Activated CD8-positive, alpha-beta memory T cell treated with anti-CD3 and anti-CD28 coated beads, Interleukin-2, amount 50 U/mL, for 24 hours (primary cell): ENCODE results near the gene SLC6A6.
"Not testable (repeated sequence)": the region's sequence is repeated elsewhere in the genome, so short reads cannot be mapped to it uniquely, and the experiment has no call there.

Experiments
- DNase-seq: peaks from one replicate; pipeline ENCODE4 v3.0.0-alpha.2; 2020; ENCODE audit errors: extremely low read depth

Gene SLC6A6

GRCh38 chr3:14506626-14507304, 104.4 kb downstream of the SLC6A6 start:
- no peak for DNase-seq

- no peak for DNase-seq
These were observed 104.9 kb downstream of the SLC6A6 start for GRCh38 chr3:14507305-14507741.

DNA sequence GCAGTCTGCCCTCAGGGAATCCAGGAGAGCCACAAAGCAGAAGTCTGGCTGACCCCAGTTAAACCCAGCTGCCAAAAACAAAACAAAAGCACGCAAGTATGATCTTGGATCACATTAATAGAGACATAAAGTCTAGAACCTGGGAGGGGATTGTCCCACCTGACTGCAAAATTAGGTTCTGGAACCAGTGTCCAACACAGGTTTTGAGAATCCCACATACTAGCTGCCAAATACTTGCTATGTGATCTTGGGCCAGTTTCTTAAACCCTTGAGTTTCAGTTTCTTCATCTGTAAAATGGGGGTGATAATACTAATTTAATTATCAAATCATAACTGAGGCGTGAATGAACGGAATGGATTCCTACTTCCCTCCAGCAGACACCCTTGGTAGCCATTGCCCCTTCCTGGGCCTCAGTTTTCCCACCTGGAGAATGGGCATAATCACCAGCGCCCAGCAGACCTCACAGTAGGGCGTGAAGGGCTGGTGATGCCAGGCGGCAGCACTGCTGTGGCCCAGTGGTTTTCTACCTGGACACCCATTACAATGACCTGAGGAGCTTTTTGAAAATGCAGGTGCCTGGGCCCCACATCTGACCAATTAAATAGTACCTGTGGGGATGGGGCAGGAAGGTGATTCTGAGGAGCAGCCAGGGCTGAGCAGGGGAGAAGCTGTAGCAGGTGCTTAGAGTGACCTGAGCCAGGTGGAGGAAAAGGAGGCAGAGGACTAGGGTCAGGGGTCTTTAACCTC, 105.5 kb downstream of the SLC6A6 start:
- DNase-seq = no peak

DNA sequence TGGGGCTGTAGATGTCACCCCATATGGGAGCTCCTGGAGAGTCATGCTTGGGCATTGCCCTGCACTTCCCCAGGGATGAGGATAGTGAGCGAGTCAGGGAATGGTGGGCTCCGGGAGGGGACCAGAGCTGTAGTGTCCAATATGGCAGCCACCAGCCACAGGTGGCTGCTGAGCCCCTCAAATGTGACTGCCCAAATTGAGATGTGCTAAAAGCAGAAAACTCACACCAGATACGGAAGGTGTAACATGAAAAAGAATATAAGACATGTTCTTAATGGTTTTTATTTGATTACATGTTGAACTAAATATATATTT, 106.1 kb downstream of the SLC6A6 start:
- DNase-seq = no peak

GRCh38 chr3:14508966-14509795, 106.8 kb downstream of the SLC6A6 start:
- peak; percentile 38 for DNase-seq

- no peak for DNase-seq
These were observed 107.3 kb downstream of the SLC6A6 start for GRCh38 chr3:14509796-14510100.

DNA sequence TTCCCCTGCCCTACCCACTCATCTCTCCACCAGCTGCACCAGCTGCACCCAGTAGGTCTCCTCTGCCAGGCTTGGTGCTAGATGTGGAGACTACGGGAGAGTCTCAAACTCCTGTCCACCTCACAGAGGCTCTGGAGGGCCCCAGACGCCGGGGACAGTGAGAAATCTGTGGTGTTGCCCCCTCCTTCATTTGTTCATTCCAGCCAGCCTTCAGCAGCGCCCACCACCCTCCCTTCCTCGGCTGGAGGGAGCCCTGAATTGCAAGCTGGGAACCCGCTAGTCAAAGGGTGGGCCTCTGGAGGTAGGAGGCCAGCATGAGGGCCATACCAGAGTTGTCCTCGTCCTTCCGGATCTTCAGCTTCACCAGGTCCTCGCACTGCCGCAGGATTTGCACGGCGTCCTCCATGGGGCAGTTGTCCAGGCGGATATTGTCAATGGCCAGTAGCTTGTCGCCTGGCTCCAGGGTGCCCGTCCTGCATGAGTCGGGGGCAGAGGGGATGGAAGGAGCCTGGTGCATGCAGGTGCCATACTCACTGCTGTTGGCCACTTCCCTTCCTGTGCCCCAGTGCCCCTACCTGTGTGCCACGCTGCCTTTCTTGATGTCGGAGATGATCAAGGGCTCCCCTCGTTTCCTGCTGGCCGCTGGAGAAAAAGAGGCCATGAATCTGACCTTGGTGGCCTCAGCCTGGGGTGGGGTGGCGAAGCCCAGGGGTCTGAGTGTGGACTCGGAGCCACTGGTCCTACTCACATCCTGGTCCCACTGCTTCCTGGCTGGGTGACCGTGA, 108.6 kb downstream of the SLC6A6 start:
- no peak for DNase-seq

DNA sequence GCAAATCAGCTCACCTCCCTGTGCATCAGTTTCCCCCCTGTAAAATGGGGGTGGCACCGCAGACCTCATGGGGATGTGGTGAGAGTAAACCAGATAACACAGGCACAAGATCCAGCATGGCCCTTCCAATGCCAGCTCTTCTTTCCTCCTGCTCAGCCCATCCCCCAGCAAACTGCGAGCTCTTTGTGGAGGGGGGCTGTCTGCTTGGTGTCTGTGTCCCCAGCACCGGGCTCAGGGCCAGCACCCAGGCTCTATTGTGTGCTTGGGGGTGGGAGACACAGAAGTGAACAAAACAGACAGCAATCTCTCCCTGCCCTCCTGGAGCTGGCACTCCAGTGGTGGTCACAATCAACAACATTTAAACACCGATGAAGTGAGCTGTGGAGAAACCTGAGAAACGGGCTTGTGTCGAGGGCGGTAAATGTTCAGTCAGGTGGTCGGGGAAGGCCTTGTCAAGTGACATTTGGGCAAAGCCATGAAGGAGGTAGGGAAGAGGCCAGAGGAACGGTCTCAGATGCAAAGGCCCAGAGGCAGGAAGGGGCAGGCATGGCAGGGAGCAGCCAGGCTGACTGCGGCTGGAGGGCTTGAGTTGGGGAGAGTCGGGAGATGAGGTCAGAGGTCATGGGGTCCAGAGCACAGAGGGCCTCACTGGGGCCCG, 109.3 kb downstream of the SLC6A6 start:
- no peak for DNase-seq

DNA sequence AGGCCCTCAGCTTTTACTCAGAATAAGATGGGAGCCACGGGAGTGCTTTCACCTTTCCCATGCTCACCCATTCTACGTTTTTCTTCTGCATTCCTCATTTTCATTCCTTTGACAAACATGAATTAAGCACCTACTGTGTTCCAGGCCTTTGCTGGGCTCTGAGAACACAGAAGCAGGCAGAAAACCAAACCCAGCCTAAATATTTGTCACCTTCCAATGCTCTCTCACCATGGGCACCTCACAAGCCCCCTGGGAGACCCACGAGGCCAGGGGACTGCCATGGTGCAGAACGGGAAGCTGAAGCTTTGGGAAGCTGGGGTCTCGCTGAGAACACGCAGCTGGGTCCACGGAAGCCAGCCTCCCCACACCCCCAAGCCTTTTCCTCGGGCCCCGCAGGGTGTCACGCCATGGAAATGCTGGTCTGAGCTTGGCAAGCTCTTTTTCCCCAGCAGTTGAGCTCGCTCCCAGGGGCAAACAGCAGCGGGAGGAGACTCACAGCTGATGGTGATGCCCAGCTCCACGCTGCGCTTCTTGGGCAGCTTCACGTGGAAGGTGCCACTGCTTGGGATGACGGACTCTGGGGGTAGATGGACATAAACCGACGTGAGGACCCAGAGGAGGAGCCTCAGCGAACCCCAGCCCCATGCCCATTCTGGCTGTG, 110.0 kb downstream of the SLC6A6 start:
- DNase-seq = no peak

GRCh38 chr3:14512942-14513327, 110.5 kb downstream of the SLC6A6 start:
- no peak for DNase-seq

GRCh38 chr3:14513566-14514322, 111.3 kb downstream of the SLC6A6 start:
- no peak for DNase-seq

GRCh38 chr3:14514323-14514720, 111.9 kb downstream of the SLC6A6 start:
- DNase-seq = no peak

DNA sequence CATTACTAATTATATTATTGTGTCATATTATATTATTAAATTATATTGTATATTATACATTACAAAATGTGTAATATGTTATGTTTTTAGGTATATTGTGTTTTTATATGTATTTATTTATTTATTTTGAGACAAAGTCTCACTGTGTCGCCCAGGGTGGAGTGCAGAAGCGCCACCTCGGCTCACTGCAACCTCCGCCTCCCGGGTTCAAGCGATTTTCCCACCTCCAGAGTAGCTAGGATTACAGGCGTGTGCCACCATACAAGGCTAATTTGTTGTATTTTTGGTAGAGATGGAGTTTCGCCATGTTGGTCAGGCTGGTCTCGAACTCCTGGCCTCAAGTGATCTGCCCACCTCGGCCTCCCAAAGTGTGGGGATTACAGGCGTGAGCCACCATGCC, 113.1 kb downstream of the SLC6A6 start:
- DNase-seq = not testable (repeated sequence)

DNA sequence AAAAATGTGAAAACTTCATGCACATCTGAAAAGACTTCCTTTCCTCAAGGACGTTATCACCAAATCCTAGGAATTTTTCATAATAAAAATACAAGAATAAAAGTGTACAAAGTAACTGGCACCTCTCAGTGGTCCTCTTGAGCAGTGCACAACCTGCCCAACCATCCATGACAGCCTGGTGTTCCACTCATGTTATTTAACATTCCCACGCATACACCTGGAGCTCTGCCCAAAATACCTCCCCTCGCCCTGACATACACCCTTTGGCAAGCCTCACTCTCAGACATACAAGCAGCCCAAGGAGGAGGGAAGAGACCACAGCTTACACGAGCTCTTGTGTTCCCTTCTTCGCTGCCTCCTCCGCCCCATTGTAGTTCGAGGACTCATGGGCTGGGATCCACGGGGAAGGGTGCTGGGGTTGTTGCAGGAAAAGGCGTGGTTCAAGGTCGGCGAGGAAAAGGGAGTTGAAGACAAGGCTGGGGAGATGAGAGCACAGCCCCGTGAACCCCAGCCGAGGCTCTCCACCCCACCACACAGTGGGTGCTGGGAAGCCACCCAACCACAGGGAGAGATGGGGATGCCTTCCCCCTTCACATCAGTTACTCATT, 114.4 kb downstream of the SLC6A6 start:
- no peak for DNase-seq

DNA sequence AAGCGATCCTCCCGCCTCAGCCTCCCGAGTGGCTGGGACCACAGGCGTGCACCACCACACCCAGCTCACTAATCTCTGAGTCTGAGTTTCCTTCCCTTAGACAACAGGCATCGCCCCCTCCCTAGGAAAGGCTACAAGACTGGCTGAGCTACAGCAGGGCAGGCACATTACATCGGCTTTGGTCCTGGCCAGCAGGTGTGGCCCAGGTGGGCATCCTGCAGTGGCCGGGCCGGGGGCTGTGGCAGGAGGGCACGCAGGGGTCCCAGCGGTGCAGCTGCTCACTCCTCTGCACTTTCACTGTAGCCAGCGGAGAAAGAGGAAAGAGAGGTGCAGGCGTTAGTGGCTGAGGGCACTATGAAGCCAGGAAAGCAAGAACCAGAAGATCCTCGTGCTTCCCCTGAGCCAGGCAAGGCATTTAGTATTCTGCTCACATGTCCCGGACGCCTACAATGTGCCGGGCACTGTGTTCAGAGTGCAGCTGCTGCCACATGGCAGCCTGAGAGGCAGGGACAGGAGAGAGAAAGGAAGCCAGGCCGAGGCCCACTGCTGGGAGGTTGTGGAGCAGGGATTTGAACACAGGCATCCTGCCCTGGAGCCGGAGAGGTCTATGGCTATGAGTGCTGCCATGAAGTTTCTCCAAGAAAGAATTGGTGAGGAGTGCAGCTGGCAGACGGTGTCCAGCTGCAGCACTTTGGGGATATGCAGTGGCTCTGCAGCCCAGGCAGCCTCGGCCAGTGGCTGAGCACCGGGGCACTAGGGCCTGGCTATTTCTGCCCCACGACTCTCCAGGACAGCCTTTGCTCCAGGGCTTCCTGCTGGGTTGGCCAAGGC, 115.4 kb downstream of the SLC6A6 start:
- DNase-seq = no peak

GRCh38 chr3:14518432-14518802, 116.0 kb downstream of the SLC6A6 start:
- DNase-seq = no peak

GRCh38 chr3:14518893-14519292, 116.5 kb downstream of the SLC6A6 start:
- DNase-seq = no peak

DNA sequence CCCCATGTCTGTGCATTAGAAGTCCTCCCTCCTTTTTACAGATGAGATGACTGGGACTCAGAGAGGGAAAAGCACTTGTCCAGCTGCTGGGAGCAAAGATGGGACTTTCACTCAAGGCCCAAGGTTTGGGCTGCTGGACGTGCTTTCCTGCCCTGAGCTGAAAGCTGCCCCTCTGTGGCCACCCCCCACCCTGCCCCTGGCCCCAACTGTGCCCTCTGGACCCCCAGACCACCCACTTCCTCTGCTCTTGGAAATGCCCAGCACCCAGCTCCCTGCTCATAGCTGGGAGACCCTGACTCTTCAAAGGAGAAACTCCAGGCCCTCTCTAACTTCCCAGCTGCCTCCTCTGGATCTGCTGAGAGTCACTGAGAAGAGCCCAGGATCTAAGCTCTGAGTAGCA, 117.0 kb downstream of the SLC6A6 start:
- DNase-seq = no peak

- no peak for DNase-seq
These were observed 117.7 kb downstream of the SLC6A6 start for GRCh38 chr3:14520149-14520548.
